ENCODE data around the gene PTCHD4.
A peak's percentile ranks its signal among the peaks of the same experiment; 100 is the strongest.

PTCHD4 gene

DNA sequence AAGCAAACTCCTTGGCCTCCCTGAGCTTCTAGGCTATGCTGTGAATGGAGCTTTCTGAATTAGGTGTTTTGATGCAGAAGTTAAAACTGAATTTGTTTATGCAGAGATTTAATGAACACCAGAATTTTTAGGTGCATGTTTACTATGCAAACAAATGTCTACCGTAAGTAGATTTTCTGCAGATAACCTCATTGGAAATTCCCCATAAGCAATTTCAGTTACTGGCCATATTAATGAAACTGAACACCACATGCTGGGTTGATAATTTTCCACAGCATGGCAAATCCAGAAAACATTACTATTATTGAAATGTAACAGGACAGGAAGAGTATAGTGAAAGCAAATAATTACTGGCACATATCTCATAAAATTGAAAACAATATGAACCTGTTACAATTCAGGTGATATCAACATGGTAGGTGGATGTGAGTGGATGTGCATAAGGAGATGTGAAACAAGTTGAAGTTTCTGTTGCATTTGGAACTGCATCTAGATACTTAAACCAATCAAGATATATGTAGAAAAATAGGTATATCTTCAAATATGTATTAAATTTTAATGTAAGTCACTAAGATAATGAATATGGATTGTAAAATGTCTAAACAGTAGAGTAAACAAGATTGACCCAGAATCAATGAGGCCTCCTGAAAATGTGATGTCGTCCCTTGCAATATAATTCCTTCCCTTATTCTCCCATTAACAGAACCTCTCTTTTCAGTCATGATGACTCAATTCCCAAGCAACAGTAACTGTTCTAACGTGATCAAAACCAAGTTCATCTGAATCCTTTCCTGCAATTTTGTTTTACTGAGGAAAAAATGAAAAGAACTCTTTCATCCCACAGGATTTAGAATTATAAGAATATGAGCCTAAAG, 11.0 kb downstream of the PTCHD4 start:
- no peak for DNase-seq (ENCODE audit: low spot score)

DNA sequence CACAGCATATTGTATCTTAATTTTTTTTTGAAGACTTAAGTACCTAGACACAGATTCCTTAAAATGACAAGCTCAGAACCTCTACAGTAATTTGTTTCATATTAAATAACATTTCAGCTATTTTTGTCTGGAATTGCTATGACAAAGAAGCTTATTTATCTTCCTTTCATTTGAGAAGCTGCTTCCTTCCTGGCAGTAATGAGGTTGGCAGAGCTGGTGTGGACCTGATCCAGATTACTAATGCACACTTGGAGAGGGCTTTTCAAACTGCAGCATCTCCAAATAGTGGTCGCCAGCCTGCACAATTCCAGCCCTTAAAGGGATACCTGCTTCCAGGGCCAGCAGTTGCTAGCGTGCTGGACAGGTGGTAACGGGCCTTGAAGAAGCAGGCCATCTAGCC, 12.1 kb downstream of the PTCHD4 start:
- no peak for DNase-seq (ENCODE audit: low spot score)

DNA sequence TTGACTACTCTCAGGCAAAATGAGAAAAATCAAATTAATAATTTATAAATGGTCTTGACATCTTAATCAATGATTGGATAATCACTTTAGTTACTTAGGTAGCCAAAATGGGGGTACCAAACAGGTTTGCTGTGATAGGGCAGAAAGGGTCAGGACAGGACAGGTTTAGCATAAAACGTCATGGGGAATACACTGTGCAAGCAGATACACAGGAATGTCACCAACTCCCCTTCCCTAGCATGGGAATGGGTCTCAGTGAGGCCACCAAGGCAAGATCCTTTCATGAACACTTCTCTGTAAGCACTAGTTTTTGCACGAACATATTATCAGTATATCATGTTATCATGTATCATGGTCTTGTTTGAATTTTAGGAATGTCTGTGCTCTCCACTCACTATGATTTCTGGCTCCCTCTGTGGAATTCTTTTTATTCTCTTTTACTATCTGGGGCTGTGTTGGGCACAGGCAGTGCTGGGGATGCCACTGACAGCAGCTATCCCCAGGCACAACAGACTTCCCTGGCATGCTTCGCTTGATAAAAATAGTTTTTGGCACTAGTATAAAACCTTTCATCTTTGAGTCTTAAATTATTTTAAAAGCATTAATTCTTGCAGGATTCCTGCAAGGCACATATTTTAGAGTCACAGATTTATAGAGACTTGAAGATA, 18.3 kb downstream of the PTCHD4 start:
- DNase-seq (ENCODE audit: low spot score), result no peak

DNA sequence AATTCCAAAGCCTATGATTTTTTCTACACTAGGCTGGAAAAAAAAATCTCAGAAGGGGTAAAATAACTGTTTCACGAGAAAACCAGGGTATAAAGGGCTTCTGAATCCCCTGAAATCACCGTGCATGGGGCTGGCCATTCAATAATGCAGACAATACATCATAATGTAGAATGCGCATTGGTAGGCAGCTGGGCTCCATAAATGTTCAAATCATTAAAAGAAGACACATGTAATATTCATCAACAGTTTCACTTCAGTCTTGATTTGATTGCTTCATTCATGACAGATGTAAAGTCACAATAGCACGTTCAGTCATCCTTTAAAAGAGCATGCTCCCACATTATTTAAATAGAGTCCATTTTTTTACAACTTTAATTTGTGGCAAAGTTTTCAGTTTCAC, 20.5 kb downstream of the PTCHD4 start:
- DNase-seq (ENCODE audit: low spot score), result no peak

DNA sequence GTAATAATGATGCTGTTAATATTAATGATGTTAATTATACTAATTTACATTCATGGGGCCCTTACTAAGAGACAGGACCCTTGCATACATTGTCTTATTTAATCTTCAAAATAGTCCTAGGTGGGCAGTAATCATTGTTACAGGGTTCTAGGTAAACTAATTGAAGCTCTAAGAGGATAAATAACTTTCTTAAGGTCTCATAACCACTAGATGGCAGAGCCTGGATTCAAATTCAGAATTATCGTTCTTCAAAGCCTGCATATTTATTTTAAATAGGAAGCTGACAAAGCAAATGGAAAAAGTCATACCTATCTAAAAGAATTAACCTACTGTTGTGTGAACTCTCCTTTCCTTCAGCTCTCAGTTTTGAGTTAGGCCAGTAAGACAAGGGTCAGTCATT, 23.5 kb downstream of the PTCHD4 start:
- peak; percentile 21 for DNase-seq (ENCODE audit: low spot score)

DNA sequence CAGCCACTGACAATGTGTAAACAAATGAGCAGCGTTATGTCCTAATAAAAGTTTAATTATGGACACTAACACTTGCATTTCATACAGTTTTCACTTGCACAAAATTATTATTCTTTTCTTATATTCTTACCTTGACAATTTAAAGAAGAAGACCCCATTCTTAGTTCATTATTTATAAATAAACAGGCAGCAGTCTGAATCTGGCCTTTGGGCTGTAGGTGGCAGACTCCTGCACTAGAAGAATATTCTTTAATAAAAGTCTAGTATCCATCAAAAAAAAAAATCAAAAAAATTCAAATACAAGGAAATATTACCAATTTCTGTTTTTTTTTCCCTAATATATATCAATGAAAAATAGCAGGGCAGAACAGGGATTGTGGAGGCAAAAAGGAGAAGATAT, 24.8 kb downstream of the PTCHD4 start:
- DNase-seq (ENCODE audit: low spot score), result no peak

DNA sequence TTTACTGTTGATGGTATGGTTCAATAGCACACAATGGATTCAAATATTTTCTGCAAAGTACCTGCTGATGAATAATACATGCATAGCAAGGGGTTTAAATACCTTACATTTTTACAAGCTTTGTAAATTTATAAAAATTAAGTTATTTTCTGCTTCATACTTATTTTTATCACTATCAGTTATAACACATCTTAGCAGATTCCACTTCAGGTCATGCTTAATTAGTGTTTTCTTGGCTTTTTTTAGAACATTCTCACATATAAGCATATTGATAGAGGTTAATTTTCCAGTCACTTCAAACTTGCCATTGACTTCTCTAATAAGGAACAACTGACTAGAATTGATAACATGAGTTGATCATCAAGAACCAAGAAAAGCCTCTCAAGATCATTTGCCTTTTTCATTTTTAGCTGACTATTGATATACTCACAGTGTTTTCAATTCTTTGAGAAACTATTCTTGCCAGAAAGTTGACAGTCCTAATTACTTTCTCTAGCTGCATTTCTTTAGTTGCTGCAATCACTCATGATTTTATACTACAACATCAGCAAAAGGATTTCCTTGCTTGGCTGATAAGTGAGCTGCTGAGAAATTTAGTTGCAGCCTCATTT, 25.8 kb downstream of the PTCHD4 start:
- DNase-seq (ENCODE audit: low spot score), result no peak

DNA sequence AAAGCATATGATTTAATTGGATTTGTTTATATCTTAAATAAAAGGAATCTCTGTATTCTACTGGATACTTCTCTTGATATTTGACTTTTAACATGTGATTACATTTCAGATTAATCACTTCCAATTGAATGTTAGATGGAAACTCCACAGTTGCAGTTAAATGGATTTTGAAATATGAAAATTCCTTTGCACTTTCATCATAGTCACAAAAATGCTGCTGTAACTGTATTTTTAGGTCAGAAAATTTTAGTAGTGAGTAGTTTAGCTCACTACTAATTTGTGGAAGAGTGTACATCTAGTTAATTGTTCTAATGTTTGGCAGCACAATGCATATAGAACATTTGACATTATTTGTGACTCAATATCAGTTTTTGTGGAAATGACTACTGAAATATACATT, 26.8 kb downstream of the PTCHD4 start:
- DNase-seq (ENCODE audit: low spot score), result no peak

DNA sequence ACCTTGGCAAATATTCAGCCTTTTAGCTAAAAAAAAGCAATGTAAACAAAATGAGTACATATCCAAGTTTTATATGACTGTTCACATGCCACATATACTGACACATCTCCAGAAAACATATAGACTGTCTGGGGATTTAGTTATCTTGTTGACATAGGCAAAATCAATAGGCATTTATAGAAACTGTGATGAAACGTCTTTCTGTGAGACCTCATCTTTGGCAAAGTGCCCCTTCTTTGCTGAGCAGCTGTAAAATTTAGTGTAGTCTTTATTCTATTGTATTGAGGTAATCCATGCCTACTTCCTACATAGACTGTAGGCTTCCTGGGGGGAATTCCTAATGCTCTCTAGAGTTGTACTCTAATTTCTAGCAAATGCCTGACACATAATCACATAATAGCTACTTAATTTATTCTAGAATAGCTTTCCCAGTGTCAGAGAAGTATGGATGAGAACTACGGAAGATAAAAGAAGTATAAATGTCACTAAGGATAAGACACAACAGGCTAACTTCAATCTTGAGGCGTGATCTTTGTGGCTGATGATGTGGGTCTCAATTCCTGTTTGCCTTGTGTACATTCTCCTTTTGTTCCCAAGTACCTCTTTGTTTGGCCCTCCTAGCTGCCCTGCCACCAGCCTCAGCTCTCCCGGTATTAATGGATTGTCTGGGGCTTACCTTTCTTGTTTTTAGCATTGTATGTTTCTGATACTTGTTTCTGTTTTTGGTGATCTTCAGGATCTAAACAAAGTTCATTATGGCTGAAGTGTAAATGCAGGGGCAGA, 30.6 kb downstream of the PTCHD4 start:
- DNase-seq (ENCODE audit: low spot score), result no peak

DNA sequence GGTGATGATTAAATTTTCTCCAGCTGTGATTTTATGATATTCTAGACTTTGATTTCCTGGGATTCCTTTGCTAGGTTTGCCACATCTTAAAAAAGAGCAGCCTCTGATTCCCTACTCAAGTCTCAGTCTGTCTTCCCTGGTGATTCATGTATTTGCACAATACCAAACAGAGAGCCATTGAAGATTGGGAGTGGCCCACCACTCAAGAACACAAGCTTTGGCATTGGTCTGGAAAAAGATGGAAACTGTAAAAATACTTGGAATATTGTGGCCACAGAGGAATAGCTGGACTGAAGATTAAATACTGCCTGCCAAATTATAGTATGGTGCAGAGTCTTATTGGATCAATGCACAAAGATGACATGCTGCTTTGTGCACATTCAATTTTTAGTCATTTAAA, 32.9 kb downstream of the PTCHD4 start:
- peak; percentile 12 for DNase-seq (ENCODE audit: low spot score)

DNA sequence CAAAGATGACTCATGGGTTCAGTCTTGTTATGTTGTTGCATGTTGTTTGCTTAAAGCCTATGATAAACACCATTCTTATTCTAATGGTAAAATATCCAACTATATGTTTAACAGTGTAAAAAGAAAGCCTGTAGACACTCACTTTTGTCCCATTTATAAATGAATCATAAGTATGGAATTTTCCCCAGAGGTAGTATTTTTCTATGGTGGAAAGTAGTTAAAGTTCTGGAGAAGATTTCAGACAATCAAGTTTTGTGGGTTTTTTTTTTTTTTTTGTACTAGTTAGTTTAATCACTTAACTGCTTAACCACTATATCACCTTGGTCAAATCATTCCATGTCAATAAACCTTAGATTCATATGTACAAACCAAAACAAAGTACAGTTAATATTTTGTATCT, 35.8 kb downstream of the PTCHD4 start:
- DNase-seq (ENCODE audit: low spot score), result no peak

DNA sequence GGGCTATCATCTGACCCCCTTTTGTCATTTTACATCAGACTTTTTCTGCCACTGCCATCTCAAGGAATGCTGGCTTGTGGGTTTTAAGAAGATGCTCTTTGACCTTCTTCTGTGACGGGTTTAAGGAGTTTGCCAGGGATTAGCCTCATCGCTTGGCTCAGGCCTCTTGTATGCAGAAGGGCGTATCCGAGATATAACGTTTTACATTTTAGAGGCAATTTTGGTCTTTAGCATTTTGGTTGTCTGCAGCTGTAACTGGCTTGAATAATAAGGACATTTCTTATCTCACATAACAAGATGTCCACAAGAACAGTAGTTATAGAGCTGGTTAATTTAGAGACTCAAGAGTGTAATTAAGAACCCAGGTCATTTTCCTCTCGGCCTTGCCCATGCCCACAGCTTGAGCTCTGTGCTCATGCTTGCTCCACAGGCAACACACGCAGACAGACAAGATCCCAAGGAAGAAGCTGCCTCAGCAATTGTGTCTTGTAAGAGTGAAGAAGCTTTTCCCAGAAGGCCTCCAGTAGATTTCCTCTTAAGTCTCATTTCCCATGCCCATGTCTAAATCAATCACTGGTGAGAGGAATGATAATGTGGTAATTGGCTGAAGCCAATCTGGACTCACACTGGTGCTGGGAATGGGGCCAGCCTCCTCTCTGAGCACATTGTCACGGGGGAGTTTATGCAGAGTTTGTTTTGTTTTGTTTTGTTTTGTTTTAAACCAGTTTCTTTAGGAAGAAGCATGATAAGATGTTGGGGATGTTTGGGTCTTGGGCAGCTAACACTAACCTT, 36.8 kb downstream of the PTCHD4 start:
- DNase-seq (ENCODE audit: low spot score), result no peak

DNA sequence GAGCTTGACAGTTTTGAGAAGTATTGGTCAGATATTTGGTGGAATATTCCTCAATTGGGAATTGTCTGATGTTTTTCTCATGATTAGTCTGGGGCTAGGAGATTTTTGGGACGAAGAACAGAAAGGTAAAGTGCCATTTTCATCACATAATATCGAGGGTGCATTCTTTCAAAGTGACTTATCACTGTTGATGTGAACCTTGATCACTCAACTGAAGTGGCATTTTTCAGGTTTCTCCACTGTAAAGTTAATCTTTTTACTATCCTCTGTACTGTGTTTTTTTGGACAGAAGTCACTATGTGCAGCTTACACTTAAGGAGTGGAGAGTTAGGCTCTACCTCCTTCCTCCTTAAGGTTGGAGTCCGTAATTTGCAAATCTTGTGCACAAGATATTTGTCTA, 39.2 kb downstream of the PTCHD4 start:
- DNase-seq (ENCODE audit: low spot score), result no peak

DNA sequence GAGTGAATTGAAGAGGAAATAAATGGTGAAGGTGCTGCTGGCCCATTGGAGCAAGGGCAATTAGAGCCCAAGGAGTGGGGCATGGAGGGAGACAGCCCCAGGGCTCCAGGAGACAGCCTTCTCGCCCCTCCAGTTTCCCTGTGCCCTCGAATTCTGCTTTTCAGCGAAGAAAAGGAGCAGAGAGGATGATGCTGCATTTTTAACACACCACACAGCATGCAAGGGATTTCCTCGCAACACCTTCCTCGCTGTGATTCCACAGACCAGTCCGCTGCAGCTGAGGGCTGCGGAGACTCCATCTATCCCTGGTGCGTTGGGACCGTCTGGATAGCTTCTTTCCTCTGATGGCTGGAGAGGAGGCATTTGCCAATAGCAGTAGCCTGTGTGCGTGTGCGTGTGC, 41.7 kb downstream of the PTCHD4 start:
- DNase-seq (ENCODE audit: low spot score), result no peak

DNA sequence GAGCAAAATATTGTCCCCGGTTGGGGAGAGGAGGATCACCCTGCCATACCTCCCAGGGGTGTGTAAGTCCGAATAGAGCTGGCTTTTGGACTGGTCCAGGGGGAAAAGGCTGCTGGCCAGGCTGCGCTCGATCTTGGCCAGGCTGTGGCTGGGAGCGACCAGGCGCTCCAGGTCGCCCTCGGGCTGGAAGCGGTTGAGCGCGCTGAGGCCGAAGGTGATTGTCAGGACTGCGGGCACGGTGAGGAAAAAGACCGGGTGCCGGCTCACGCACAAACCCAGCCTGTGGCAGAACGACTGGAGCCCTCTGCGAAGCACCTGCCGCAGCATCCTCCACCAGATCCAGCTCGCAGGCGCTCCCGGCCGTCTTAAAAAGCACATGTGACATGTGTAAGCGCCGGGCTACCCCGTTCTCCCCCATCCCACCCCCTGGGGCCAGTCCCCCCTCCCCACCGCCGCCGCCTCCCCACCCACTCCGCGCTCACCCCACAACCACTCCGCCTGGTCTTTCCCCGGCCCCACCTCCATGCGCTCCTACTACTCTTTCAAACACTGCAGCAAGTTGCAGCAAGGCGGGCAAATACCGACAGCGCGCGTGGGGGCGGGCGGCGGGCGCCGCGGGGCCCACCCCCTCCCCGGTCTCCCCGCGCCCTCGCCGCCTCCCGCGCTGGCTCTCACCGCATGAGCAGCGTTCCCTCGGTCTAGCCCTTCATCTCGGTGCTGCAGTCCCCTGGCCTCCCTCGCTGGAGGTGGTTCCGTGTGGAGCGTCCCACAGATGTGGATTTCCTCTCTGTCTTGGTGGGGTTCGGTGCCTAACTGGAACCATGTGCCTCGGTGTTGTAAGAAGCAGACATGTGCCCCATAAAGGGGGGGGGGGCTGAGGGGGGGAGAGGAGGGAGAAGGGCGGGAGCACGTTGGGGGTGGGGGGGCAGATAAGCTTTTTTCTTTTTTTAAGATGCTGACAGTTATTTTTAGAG, 42.4 kb downstream of the PTCHD4 start:
- no peak for DNase-seq (ENCODE audit: low spot score)

DNA sequence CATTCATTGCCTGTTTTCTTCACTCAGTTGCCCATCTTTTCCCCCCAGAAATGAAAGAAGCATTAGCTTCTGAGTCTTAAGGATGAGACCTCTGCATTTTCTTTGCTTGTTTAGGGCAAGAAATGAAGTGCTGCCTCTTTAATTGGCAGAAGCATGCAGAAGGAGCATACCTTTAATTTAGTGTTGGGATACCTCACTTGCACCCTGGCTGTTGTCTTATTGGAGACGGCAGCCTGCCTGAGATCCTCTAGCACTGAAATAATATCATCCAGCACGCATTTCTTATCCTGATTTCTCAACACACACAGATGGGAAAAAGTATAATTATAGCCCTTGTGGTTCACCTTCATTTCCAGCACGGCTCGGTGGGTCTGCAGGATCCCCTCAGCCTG, 43.1 kb downstream of the PTCHD4 start:
- no peak for DNase-seq (ENCODE audit: low spot score)

DNA sequence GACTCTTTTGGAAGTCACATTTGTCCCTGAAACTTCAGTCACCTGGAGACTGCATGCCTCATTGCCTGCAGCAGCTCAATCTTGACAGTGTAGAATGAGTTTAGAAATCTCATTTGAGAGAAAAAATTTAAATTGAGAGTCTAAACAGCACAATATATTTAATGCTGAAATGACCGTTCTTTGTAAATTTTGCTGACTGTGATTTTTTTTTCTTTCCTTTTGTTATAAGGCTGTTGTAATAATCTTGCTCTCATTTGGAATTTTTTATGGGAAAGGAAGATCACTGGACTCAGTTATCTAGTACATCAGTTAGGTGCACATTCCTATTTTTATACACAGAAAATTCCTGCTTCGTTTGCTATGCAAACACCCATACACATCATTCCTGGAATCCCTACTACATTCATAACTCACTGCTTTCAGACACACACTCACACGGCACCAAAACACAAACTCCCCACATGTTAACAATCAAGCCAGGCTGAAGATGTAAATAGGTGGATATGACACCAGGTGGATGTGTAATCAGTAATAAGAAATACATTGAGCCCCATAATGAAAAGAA, 43.8 kb downstream of the PTCHD4 start:
- DNase-seq (ENCODE audit: low spot score), result no peak

DNA sequence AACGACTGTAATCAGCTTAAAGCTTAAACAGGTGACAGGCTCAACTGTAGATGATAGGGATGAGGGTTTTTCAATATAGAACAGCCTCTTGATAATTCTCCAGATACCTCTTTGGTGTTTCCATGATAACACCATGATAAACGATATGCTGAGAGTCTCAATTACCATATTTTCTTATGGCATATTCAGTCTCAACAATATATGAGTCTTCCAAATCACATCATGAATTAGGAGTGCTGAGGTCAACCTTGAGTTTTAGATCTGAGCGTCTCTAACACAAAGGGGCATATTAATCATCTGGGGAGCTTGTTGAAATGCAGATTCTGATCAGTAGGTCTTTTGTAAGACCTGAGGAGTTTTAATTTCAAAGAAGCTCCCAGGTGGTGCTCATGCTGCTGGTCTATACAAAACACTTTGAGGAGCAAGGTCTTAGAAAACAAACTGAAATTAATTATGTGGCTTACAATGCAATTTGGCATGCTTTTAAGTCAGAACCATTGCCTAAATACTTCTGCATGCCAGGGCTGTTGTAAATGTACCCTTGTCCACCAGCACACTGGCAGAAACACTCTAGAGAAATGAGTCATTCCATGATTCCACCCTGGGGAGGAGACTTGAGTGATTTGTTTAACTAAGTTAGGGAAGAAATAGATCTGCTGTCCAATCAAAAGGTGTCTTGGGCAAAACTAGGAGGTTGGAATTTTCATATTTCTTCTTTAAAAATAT, 49.6 kb downstream of the PTCHD4 start:
- DNase-seq (ENCODE audit: low spot score), result no peak

Data from LoVo (cell line).